Hippocampal formation (tissue), 2 donors: ENCODE results near the gene DSTN.

Source experiments
- DNase-seq, 2 donors: peaks; one replicate each; lab custom pipeline; 2025; lab: John Stamatoyannopoulos, UW

The DSTN gene

DNA sequence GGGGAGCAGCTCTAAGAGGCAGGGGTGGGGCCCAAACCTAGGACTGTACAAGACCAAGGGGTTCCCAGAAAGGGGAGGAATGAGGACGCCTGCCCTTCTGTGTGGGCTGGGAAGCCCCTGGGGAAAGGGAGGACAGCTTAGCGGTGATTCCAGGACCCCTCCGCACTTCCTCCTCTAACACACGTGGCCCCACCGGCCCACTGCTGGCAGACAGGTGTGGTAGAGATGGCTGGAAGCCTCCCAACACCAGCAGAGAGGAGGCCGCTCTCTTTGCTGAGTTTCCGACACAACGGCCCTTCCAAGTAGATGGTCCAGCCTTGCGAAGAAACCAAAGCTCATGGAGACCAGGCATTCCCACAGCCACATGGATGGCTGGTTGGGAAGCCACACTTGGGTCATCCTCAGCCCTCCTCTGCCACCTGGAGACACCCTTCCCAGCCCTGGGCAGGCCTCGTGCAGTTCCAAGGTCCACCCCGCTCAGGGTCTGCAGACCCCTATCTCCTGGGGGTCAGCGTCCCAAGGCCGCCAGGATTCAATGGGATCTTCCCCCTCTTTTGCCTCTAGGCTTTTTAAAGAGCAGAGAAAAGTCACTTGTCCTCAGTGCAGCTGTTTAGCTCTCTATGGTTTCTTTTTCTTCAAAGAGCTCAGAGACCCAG lies 68.2 kb downstream of the DSTN start:
- DNase-seq: no peak

GRCh38 chr20:17638835-17639407 lies 69.0 kb downstream of the DSTN start:
- DNase-seq: no peak

DNA sequence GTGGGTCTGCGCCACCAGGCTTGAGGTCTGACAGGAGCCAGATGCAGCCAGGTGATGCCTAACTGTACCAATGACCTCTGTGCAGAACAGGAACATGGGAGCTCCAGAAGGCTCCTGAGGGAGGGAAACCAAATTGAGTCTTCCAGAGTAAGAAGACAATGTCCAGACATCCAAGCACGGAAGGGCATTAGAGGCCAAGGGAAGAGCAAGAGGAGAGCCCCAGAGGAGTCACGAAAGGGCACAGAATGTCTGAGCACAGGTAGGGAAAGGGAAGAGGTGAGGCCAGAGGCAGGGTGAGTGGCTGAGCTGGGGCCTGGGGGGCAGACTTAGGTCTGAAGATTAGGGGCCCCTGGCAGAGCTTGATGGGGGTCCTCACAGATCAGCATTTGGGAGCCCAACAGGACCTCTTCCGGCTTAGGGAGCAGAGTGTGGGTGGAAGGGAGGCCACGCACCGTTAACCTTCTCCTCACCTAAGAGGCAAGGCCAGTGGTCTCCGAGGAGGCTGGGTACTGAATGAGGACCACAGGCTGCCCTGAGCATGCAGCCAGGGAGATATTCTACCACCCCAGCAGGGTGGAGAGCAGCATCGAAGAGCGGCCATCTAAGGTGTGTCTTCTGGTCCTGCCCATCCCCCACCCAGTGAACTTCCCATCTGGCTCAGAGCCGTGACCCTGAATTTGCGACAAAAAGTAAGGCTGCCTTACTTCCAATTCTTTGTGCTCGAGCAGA lies 70.4 kb downstream of the DSTN start:
- no peak for DNase-seq

DNA sequence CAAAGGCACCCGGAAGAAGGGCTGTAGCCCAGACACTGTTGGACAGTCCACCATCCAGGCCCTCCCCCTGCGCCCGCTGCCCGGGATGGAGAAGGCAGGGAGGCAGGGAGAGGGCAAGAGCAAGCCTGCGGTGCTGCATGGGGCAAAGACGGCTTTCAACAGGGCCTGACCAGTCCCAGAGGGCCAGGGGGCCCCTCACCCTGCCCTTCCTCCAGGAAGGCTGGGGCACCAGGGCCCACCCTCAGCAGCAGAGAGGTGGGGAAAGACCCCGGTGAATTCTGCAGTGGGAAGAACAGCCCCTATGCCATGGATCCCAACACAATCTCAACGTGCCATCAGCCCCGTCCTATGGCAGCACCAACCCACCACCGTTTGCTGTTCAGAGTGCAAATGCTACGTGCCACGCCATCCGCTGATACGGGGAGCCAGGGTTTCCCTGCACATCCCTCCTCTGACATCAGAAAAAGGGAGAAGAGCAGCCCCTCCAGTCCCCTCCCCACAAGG lies 71.1 kb downstream of the DSTN start:
- DNase-seq: no peak

- DNase-seq: no peak
These were observed 71.7 kb downstream of the DSTN start for GRCh38 chr20:17641520-17641964.

GRCh38 chr20:17641993-17642392 lies 72.1 kb downstream of the DSTN start:
- peak in 1 of 2 donors; percentile 12 for DNase-seq

- DNase-seq: no peak
These were observed 72.8 kb downstream of the DSTN start for GRCh38 chr20:17642404-17643269.

- no peak for DNase-seq
These were observed 73.8 kb downstream of the DSTN start for GRCh38 chr20:17643531-17644188.

GRCh38 chr20:17644451-17644850 lies 74.6 kb downstream of the DSTN start:
- DNase-seq: no peak

DNA sequence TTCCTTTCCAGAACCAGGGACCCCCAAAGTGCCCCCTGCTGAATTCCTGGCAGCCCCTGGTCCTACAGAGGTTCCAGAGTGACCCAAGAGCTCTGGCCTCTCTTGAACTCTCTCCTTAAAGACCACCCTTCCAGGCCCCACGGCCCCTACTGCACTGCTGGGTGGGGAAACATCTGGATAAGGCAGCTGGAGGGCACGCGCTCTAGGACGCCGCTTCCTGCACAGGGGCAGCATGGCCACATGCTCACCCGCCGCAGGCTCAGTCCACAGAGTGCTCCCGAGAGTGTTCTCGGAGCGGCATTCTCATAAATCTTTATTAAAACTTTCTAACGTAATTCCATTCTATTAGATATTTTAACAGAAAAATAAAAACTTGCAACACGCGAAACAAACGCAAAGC lies 75.1 kb downstream of the DSTN start:
- no peak for DNase-seq

- DNase-seq: no peak
These were observed 75.8 kb downstream of the DSTN start for GRCh38 chr20:17645546-17646208.

GRCh38 chr20:17646209-17646960 lies 76.5 kb downstream of the DSTN start:
- no peak for DNase-seq

GRCh38 chr20:17646961-17647301 lies 77.1 kb downstream of the DSTN start:
- no peak for DNase-seq

DNA sequence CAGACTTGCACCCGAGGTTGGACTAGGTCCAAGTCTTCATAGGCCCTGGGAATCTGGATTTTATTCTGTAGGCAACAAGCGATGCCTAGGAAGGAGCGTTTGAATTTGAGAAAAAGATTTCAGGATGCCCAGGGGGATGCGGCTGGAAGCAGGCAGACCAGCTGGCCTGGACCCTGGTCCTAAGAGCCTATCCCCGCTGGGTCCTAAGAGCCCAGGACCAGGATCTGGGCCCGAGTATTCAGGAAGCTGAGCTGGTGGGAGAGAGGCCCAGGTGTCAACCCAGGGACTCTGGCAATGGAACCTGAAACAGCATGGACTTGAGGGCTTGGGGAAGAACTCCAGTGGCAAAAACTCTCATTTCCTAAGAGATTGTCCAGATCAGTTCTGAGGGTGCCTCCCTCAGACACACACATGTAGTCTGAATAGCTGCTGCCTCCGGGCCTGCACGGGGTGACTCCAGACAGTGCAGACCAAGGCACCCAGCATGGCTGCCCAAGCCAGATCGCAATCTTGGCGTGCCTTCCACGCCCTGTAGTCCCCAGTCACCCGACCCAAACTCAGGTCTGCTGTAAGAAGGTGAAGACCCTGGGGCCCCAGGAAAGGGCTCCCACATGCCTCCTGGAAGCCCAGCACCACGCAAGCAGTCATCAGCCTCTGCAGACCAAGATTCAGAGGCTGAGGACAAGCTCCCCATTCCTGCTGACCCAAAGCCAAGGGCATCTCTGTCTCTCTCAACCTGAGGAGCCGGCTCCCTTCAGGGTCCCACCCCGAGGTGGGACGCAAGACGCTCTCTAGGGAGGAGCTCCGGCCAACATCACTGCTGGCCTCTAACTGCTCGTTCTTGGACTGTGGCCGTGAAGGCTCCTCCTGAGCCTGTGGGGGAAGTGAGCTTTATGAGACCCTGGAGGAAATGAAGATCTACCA lies 77.8 kb downstream of the DSTN start:
- DNase-seq: no peak

- no peak for DNase-seq
These were observed 78.4 kb downstream of the DSTN start for GRCh38 chr20:17648315-17648646.

DNA sequence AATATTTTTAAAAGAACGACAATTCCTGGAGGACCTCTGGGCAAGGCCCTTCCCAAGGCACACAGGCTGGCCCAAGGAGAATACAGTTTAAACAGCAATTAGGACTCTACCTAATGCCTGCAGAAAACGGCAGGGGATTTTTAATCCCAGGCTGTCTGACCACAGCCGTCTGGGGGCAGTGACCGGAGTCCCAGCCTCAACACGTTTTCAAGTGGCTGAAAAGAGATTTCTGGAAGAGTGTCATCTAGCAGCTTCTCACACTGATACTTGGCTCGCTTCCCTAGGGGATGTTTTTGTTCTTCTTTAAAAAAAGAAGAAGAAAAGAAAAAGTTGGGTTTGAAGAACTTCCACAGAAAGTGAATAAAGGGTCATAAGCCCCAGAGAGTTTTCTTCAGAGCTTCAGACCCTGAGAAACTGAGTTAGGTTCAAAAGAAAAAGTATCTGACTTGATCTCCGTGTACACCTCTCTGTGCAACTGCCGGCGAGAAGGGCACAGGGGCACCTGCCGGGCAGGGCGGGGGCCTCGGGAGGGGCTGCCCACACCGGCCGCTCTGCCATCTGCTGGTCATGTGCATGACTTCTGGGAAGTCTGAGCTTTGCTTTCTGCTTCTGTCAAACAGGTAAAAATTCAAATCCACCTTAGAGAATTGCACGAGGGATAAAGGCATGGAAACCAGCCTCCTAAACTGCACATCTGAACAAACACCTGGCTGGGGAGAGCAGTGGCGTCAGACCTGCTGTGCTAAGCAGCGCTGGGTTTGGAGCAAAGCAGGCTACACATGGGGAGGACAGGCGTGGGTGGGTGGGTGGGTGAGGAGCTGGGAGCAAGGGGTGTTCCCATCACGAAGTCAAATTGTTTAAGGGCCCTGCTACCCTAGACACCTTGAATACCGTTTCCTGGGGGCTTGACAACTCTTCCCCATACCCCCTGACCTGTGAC lies 79.2 kb downstream of the DSTN start:
- no peak for DNase-seq

GRCh38 chr20:17650301-17651128 lies 80.6 kb downstream of the DSTN start:
- no peak for DNase-seq
